IPS-NIHi7 (cell line): Measurements from ENCODE around the gene GIMAP6.
"Not testable (repeated sequence)": the region's sequence is repeated elsewhere in the genome, so short reads cannot be mapped to it uniquely, and the experiment has no call there.

Experiments
- DNase-seq: peaks from one replicate; pipeline ENCODE4 v3.0.0; 2012; ENCODE audit warnings: mixed read lengths; ENCODE audit errors: extremely low spot score

GIMAP6 gene

DNA sequence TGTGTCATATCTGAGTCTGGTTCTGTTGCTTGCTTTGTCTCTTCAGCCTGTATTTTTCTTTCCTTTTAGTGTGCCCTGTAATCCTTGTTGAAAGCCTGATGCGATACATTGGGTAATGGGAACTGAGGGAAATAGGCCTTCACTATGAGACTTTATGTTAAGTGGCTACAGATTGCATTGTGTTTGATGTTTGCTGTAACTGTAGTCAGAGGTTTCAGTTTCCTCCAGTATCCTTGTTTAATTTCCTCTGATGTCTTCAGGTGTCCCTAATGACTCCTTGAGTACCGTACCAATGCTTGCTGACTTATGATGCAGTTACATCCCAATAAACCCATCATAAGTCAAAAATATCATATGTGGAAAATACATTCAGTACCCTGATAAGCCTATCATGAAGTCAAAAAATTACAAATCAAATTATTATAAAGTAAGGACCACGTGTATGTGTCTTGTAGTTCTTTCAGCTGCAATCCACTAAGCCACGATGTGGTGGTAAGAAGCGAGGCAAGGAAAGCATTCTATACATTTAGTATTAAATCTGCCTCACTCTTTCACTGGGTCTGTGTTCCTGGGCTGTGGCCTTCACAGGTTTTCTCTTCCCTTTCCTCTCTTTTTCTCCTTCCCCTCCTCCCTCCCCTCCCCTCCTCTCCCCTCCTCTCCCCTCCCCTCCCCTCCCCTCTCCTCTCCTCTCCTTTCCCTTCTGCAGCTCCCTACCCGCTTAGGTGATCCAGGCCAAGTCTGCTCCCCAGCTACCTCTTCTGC lies 13.3 kb upstream of the GIMAP6 start:
- no peak for DNase-seq

DNA sequence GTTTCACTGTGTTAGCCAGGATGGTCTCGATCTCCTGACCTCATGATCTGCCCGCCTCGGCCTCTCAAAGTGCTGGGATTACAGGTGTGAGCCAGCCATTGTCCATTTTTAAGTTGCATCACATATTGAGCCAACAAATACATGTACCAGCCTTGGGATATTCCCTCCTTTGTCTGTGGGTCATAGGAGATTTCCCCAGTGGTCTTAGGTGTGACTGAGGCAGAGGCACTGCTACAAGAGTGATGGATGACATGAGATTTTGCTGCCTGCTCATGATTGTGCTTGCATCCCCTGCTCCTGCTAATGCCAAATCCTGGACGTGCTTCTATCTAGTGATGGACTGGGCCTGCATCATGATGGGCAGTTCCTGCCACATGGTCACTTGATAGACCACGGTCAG lies 10.7 kb upstream of the GIMAP6 start:
- DNase-seq = no peak

DNA sequence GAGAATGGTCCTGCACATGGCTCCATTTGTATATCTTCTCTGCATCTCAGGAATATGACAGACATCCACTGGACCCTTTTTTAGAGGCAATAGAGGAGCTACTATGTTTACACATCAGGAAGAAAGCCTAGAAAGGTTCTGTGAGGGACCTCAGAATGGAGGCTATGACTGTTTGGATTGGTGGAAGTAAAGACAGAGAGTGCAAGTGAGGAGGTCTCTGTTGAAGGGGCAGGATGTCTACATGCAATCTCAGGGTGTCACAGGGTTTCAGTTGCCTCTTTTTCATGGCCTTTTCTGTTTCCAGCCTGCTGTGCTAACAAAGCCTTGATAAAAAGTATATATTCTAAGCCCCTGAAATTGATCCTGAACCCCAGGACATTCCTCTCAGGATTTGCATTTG lies 9.7 kb upstream of the GIMAP6 start:
- DNase-seq = no peak

DNA sequence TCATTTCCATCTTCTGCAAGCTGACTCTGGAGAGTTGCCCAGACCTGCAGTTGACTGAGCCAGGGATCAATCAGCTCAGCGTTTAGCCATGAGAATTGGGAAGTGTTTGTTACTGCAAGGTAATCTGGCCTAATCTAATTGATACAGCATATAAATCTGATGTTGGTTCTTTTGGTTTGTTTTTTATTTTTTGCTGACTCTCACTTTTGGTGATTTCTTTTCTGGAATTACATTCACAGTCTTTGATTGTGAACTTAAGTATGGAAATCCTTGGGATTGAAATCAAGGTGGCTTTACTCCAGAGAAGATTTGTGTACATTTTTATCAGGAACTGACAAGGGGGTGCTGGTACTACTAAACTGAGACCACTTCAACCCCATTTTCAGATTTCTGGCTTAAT lies 1.7 kb upstream of the GIMAP6 start:
- no peak for DNase-seq

- DNase-seq = no peak
Measured at GRCh38 chr7:150631084-150631826, 930 bp downstream of the GIMAP6 start.

DNA sequence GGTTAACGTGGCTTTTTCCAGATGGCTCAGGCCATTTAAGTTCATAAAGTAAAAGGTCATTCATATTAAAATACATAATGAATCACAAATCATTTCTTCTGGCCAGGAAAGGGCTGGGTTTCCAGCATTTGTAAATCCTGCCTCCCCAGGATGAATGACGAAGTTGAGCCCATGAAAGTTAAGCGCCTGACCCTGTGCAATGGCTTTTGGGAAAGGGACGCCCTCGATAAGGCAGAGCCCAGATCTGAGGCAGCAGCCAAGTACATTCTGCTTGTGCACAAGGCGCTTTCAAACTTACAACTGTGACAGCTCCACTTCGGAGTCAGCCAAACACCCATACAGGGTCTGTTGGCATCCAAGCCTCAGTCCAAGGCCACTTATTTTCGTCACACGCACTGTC lies 2.8 kb downstream of the GIMAP6 start:
- DNase-seq = no peak

DNA sequence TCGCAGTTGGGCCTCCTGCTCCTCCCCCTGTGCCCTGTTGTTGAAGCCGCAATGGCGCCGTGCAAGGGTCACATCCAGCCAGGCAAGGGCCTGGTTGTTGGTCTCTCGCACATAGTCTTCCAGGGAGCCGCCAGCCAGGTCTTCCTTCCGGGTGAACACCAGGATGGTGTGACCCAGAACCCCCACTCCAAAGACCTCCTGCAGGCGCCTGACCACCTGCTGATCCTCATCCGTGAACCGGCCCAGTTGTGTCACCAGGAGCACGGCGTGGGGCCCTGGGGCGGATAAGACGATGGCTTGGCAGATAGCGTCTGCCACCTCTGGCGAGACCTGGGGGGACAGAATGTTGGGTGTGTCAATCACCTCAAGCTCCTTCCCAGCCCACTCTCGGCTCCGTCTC lies 4.2 kb downstream of the GIMAP6 start:
- no peak for DNase-seq

- DNase-seq = no peak
Measured at GRCh38 chr7:150626696-150627095, 5.5 kb downstream of the GIMAP6 start.

- no peak for DNase-seq
Measured at GRCh38 chr7:150621376-150621775, 10.8 kb downstream of the GIMAP6 start.

DNA sequence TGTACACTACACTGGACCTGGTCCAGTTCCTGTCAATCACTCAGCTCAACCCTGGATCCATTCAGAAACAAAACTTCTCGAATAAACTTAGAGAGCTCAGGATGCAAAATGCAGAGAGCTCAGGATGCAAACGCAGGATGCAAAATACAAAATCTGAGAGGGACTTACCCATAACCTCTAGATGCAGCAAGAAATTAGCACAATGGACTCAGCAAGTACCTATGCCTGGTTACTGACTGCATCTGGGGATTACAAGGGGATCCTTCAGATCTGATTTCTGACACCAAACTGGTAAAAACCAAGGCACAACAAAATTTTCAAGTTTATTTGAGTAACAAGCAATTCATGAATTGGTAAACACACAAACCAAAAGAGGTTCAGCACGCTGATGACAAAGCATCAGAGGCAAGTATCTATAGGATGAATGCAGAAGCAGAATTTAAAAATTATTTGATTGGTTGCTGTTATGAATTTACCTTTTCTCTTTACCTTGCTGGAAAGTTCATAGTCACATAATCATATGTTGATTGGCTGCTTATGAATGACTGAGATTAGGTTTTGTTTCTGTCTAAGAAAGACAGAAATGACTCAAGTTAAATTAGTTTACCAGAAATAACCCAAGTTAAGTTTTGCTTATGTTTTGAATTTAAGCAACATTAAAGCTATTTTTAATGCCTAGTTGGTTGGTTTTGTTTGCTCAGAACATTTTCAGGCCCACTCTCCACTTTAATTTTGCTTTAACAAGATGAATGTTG lies 11.4 kb downstream of the GIMAP6 start:
- no peak for DNase-seq

DNA sequence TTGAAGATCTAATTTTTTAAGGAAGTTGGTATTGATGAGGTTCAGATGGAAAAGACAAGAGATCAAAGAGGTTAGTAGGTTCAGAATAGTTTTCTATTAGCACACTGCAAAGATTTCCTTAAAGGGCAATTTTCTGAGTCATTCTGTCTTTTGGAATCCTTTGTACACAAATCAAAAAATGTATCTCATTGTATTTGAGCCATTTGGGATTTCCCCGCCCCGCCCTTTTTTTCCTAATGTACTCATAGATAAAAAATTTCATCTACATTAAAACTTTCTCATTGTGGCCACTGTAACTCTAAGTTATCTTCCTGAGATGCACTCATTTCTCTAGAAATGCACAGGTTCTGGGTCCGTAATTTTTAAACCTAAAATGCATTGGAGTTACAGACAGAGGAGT lies 12.1 kb downstream of the GIMAP6 start:
- no peak for DNase-seq

- not testable (repeated sequence) for DNase-seq
Measured at GRCh38 chr7:150615221-150615755, 16.9 kb downstream of the GIMAP6 start.

DNA sequence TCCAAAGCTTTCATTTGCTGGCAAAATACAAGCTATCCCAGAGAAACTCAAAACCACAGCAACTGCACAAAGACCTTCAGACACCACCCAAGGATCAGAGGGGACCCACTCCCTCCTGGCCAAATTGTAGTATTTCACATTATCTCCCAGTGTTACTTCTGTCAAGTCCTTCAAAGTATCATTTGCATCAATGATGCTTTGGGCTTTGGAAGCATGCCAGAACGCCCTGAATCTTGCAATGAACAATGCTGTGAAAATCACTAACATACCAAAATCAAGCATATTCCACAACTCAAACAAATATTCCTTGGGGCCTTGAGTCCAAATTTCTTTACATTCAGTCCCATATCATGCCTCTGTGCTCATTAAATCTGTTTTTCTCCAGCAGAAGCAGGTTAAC lies 17.8 kb downstream of the GIMAP6 start:
- not testable (repeated sequence) for DNase-seq

DNA sequence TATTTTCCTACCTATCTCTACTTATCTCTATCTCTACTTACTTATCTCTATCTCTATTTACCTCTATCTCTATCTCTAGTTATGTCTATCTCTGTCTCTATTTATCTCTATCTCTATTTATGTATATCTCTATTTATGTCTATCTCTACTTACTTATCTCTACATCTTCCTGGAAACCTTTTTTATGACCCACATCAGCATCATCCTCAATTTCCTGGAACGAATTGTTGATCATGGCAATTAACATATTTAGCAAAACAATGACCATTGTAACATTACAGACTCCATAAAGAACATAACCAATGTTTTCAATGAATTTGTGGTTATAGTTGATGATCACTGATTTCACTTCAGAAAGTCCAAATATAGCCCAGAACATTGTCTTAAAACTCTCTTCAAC lies 18.3 kb downstream of the GIMAP6 start:
- DNase-seq = no peak

DNA sequence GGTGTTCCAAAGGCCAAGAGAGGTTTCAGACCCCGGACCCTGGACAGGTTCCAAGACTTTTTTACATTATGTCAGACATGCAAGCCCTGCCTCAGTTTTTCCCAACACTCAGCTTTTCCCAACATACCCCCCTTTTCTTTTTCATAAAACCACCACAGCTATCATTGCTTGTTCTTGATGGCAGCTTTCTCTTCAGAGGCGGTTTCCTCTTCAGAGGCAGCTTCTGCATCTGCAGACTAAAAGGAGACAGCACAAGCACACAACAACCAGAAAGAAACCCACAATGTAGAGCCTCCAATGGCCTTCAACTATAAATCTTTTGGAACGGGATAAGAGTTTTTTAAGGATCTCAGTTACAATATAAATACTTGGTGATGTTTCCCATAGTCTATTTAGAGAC lies 19.3 kb downstream of the GIMAP6 start:
- DNase-seq = no peak

GRCh38 chr7:150610233-150610632 lies 22.0 kb downstream of the GIMAP6 start:
- DNase-seq = no peak

DNA sequence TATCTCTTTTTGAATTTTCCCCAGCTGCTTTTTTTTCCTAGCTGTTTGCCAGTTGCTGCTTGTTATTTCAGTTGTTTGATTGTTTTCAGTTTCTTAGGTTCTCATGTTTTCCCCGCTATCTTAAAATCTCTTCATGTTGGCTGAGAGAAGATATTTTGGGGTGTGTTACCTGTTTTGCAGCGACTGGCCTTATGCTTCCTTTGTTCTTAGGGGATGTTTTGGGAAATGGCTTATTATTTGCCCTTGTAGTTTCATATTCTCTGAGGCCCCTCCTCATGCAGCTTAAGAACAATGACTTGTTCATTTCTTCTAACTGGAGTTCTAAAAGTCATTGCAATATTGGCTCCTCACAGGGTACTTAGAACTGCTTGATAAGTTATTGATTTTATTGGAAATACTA lies 28.6 kb downstream of the GIMAP6 start:
- DNase-seq = not testable (repeated sequence)

GRCh38 chr7:150595361-150595760 lies 36.8 kb downstream of the GIMAP6 start:
- DNase-seq = peak; percentile 0

- DNase-seq = no peak
Measured at GRCh38 chr7:150594805-150595204, 37.4 kb downstream of the GIMAP6 start.

- DNase-seq = no peak
Measured at GRCh38 chr7:150587551-150587950, 44.6 kb downstream of the GIMAP6 start.

DNA sequence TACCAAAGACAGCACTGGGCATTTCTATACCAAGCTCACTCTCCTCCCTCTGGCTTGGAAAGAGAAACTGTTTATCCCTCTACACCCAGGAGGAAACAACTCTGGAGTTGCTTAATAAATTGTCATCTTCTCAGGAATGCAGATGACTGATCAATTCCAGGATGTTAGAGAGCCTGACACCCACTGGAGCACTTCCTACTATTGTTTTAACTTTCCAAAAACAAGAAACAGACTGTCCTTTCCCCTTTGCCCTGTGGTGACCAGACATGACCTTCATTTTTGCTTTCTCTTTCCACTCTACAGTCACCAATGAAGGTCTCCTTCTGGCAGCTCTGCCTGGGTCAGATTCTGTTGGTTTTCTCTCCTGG lies 45.4 kb downstream of the GIMAP6 start:
- no peak for DNase-seq

GRCh38 chr7:150586068-150586784 lies 46.0 kb downstream of the GIMAP6 start:
- no peak for DNase-seq
